Tibial artery (tissue), 4 donors: Measurements from ENCODE around the gene P2RY2.

Experiments
- DNase-seq, 2 donors: peaks; one replicate each; pipeline ENCODE4 v3.0.0-alpha.2; 2019
- H3K27ac ChIP-seq, 2 donors: fragments of 200-600 bp; sonication (generic) in 1 of 2; 1 replicate in 1 of 2; 2 replicates in 1 of 2; pipeline ENCODE4 v1.5.1; 2018 to 2019; ENCODE audit warnings: mild to moderate bottlenecking in 1 of 2
- H3K27me3 ChIP-seq, 2 donors: fragments of 200-600 bp; sonication (generic) in 1 of 2; one replicate each; pipeline versions ENCODE4 v1.5.1 to v1.6.0; 2016 to 2019
- H3K36me3 ChIP-seq, 3 donors: fragments of 200-600 bp; sonication (generic) in 2 of 3; one replicate each; pipeline ENCODE4 v1.5.1; 2016 to 2019; ENCODE audit warnings: mild to moderate bottlenecking in 2 of 3
- H3K4me1 ChIP-seq, 4 donors: fragments of 200-600 bp; sonication (generic) in 2 of 4; 1 replicate in 3 of 4; 2 replicates in 1 of 4; pipeline ENCODE4 v1.5.1; 2016 to 2019
- H3K4me3 ChIP-seq, 2 donors: fragments of 200-600 bp; sonication (generic) in 1 of 2; 1 replicate in 1 of 2; 2 replicates in 1 of 2; pipeline ENCODE4 v1.5.1; 2018 to 2019; ENCODE audit warnings: mild to moderate bottlenecking in 2 of 2
- H3K9me3 ChIP-seq, 3 donors: fragments of 200-600 bp; sonication (generic) in 1 of 3; one replicate each; pipeline ENCODE4 v1.5.1; 2016 to 2019
- intact Hi-C: fragments of 100-400 bp; cut with DNase I; formaldehyde crosslinking; loops from one replicate; pipeline ENCODE4 v1.15.0; 2023; ENCODE audit warnings: low total_unique reads
- TF ChIP-seq, protein P1 (sequence below), 2 experiments: fragments of 200-600 bp in 1 of 2; fragments of 450-650 bp in 1 of 2; IDR thresholded peaks; one replicate each; pipeline ENCODE4 v1.5.1; 2017 to 2019; ENCODE audit warnings: antibody characterized with exemption in 2 of 2, mild to moderate bottlenecking in 1 of 2, moderate library complexity in 1 of 2

The P2RY2 gene

DNA sequence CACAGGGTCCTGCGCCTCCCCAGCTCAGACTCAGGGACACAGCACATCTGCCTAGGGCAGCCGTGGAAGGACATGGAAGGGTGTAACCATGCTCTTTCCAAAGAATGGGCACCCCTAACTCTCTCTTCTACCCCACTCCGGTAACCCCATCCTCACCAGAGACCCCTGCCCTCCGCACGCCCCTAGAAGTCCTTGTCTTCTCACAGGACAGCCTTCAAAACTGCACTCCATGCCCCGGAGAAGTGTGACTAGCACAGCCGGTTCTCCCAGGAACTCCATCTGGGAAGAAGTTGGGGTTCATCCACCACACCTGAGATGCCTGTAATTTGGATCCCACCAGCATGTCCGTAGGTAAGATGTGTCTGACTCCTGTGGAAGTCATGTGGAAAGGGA lies 25.0 kb downstream of the P2RY2 start:
- Histone ChIP-seq H3K36me3 (no peaks in the 10 kb centered on the region), H3K27ac (no peak overlapping the region), H3K4me3 (no peak overlapping the region), H3K9me3 (no peaks in the 10 kb centered on the region), H3K4me1 (peaks cover 0 to 55% (median 25%) of the 10 kb centered on the region in 4 donors), H3K27me3 (no peaks in the 10 kb centered on the region)
- intact Hi-C loops = no loop called here
- DNase-seq = no peak
- TF ChIP-seq, protein P1, sequence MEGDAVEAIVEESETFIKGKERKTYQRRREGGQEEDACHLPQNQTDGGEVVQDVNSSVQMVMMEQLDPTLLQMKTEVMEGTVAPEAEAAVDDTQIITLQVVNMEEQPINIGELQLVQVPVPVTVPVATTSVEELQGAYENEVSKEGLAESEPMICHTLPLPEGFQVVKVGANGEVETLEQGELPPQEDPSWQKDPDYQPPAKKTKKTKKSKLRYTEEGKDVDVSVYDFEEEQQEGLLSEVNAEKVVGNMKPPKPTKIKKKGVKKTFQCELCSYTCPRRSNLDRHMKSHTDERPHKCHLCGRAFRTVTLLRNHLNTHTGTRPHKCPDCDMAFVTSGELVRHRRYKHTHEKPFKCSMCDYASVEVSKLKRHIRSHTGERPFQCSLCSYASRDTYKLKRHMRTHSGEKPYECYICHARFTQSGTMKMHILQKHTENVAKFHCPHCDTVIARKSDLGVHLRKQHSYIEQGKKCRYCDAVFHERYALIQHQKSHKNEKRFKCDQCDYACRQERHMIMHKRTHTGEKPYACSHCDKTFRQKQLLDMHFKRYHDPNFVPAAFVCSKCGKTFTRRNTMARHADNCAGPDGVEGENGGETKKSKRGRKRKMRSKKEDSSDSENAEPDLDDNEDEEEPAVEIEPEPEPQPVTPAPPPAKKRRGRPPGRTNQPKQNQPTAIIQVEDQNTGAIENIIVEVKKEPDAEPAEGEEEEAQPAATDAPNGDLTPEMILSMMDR (IDR thresholded peaks at IDR 0.05) = no peak

DNA sequence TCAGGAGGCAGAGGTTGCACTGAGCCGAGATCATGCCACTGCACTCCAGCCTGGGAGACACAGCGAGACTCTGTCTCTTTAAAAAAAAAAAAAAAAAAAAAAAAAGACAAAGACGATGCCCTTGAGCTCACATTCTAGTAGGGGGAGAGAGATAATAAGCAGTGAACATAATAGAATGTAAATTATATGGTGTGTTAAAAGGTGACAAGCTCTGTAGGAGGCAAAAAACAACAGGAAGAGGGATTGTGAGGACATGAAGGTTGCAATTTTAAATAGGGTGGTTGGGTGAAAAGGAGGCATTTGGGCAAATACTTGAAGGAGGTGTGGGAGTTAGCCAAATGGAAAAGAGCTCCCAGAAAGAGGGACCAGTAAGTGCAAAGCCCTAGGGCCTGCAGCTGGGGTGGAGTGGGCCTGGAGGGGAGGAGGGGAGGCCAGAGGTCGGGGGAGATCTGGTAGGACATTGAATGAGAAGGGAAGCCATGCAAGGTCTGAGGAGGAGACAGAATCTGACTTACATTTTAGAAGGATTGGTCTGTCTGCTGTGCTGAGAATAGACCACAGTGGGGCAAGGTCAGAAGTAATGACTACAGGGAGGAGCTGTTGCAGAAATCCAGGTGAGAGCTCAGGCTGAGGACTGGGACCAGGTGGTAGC lies 26.6 kb downstream of the P2RY2 start:
- TF ChIP-seq, protein P1 (IDR thresholded peaks at IDR 0.05) = no peak
- DNase-seq = peak in 1 of 2 donors; percentile 44
- no peaks in the 10 kb centered on the region for H3K9me3 ChIP-seq
- no peaks in the 10 kb centered on the region for H3K27me3 ChIP-seq
- no peaks in the 10 kb centered on the region for H3K36me3 ChIP-seq
- no peak overlapping the region for H3K4me3 ChIP-seq
- H3K27ac ChIP-seq = peak overlapping the region in 1 of 2 donors; percentile 24
- H3K4me1 ChIP-seq = peaks cover 0 to 46% (median 20%) of the 10 kb centered on the region in 4 donors
- intact Hi-C loops = no loop called here

DNA sequence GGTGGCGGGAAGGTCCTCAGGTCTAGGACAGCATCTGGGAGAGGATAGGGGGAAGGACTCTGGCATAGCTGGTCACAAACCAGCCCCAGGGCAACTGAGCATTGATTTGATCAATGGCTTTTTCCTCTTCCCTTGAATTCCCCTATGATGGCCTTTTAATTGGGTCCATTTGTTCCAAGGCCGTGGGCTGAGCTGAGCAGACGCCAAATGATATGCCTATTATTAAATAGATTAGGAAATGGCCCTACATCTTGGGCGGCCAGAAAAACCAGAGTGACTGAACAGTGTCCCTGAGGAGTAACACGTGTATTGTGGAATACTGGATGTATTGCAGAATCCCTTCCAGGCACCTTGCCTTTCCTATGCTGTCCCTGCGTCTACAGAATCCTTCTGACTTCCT lies 27.4 kb downstream of the P2RY2 start:
- Histone ChIP-seq H3K4me1 (peaks cover 0 to 38% (median 13%) of the 10 kb centered on the region in 4 donors), H3K36me3 (no peaks in the 10 kb centered on the region), H3K27ac (peak overlapping the region; percentile 24 to 43), H3K27me3 (no peaks in the 10 kb centered on the region), H3K4me3 (no peak overlapping the region), H3K9me3 (no peaks in the 10 kb centered on the region)
- peak in 1 of 2 donors; percentile 25 for DNase-seq
- intact Hi-C loops = no loop called here
- TF ChIP-seq, protein P1 (IDR thresholded peaks at IDR 0.05) = no peak

DNA sequence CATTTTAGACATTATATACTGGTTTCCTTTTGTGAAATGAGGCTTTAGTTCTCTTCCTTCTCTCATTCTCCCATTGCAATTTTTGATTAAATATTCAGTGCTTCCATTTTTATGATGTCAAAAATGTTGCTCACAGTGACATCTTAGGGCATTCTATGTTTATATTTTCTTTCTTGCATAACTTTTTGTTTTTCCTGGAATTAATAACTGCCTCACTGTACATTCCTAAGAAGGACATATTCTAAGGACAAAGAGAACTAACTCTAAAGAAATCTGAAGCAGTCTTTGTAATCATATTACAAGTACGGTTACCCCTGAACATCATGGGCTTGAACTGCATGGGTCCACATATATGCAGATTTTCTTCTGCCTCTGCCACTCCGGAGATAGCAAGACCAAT lies 28.2 kb downstream of the P2RY2 start:
- peak overlapping the region in 1 of 2 donors; percentile 24 for H3K27ac ChIP-seq
- no peaks in the 10 kb centered on the region for H3K9me3 ChIP-seq
- TF ChIP-seq, protein P1 (IDR thresholded peaks at IDR 0.05) = no peak
- H3K4me3 ChIP-seq = no peak overlapping the region
- peaks cover 0 to 31% (median 9%) of the 10 kb centered on the region in 4 donors for H3K4me1 ChIP-seq
- DNase-seq = no peak
- intact Hi-C loops = no loop called here
- H3K27me3 ChIP-seq = no peaks in the 10 kb centered on the region
- H3K36me3 ChIP-seq = no peaks in the 10 kb centered on the region

DNA sequence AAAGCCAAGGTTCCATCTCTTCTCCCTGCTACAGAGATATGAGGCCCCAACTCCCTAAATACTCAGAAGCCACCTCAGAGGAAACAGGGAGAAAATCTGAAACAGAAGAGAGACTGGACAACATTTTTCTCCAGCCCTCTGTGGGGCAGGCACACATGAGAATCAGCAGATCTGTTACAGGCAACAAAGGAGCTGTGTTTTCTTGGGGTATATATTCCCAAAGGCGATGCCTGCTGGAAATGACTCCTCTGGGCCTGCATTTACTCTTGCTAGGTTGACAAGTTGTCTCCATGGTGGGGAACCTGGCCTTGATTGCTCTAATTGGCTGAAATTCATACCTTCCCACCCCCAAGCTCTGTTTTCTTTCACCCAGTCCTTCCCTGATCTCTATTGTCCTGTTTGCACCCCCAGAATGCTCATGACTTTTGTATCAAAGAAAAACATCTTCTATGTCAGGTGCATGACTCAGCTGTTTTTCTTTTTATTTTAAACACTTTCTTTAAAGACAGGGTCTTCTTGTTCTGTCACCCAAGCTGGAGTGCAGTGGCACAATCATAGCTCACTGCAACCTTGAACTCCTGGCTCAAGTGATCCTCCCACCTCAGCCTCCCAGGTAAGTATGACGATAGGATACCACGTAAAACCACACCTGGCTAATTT lies 30.6 kb downstream of the P2RY2 start:
- TF ChIP-seq, protein P1 (IDR thresholded peaks at IDR 0.05) = no peak
- Histone ChIP-seq H3K27me3 (no peaks in the 10 kb centered on the region), H3K9me3 (no peaks in the 10 kb centered on the region), H3K36me3 (no peaks in the 10 kb centered on the region), H3K4me1 (peaks cover 0 to 17% (median 3%) of the 10 kb centered on the region in 4 donors), H3K27ac (peak overlapping the region in 1 of 2 donors; percentile 28), H3K4me3 (no peak overlapping the region)
- intact Hi-C loops = no loop called here
- peak in 1 of 2 donors; percentile 4 for DNase-seq
